Omental fat pad (tissue), 4 donors: Measurements from ENCODE around the gene DNHD1. TPM values are rescaled to one million over a fixed set of nuclear protein-coding genes. Genes with fewer than 3 reads are reported as not detected.

ENCODE experiments used
- ATAC-seq: fragments of 150-250 bp; one replicate; pipeline ENCODE4 v1.9.1; 2016; ENCODE audit warnings: mild to moderate bottlenecking, moderate library complexity; ENCODE audit not compliant: low FRiP score
- DNase-seq: peaks from one replicate; pipeline ENCODE4 v3.0.0-alpha.2; 2019; ENCODE audit warnings: low spot score
- total RNA-seq, 4 donors: library from RNA; depleted of rRNA; stranded (reverse); fragments of >200 nt; gene quantifications; one replicate each; pipeline ENCODE4 v1.1.0, GENCODE V29; 2016
- TF ChIP-seq, protein P1 (sequence below), 3 donors: fragments of 450-650 bp; IDR thresholded peaks; one replicate each; pipeline ENCODE4 v1.5.1; 2016 to 2017; ENCODE audit warnings: antibody characterized with exemption in 3 of 3, mild to moderate bottlenecking in 3 of 3, moderate library complexity in 2 of 3

Gene DNHD1
- total RNA-seq, 4 donors from 2014 or later: 11.7 to 20.5 (median 16.6) TPM

DNA sequence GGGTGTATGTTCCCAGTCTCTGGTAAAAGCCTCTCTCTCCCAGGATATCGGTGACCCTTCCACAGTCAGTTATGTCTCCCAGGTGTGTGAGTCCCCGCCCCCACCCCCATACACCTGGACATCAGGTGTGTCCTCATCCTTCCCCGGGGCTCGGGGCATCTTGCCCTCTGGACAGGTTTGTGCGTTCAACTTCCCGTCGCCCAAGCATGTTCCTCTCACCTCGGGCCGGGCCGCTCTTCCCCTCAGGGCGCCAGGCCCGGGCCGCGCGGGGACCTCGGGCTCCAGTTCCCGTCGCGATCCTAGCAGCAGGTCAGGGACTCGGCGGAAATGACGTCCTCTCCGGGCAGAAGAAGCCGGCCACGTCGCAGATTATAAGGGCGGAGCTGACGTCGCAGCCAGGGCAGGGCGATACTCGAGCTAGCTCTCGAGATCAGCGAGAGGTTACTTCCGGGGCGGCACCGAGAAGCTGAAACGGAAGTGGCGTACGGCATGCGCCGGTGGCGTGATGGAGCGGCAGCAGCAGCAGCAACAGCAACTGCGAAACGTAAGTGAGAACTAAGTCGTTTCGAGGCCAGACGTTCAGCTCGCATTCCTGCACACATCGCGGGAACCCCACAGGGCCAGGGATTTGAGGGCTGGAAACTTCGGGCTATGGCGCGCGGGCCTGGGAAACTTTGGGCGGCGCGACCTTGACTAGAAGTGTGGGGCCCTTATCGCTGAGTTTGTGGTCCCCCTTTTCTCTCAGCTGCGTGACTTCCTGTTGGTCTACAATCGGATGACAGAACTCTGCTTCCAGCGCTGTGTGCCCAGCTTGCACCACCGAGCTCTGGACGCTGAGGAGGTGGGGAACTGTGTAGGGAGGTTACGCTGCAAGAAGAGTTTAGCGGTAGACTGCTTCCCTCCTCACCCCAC lies 15.8 kb upstream of the DNHD1 start, which contains the start of the genes ARFIP2 and TIMM10B:
ARFIP2 (minus strand) TSS at position 320 of the 912 bp plus-strand sequence. CDS start 910 bp downstream, outside the sequence.
TIMM10B (plus strand) TSS at position 490 of the 912 bp plus-strand sequence; CDS start at position 506, 16 bp downstream.
- ATAC-seq (peak; percentile 99), DNase-seq (peak; percentile 93)
- TF ChIP-seq, protein P1, sequence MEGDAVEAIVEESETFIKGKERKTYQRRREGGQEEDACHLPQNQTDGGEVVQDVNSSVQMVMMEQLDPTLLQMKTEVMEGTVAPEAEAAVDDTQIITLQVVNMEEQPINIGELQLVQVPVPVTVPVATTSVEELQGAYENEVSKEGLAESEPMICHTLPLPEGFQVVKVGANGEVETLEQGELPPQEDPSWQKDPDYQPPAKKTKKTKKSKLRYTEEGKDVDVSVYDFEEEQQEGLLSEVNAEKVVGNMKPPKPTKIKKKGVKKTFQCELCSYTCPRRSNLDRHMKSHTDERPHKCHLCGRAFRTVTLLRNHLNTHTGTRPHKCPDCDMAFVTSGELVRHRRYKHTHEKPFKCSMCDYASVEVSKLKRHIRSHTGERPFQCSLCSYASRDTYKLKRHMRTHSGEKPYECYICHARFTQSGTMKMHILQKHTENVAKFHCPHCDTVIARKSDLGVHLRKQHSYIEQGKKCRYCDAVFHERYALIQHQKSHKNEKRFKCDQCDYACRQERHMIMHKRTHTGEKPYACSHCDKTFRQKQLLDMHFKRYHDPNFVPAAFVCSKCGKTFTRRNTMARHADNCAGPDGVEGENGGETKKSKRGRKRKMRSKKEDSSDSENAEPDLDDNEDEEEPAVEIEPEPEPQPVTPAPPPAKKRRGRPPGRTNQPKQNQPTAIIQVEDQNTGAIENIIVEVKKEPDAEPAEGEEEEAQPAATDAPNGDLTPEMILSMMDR (IDR thresholded peaks at IDR 0.05): no peak

DNA sequence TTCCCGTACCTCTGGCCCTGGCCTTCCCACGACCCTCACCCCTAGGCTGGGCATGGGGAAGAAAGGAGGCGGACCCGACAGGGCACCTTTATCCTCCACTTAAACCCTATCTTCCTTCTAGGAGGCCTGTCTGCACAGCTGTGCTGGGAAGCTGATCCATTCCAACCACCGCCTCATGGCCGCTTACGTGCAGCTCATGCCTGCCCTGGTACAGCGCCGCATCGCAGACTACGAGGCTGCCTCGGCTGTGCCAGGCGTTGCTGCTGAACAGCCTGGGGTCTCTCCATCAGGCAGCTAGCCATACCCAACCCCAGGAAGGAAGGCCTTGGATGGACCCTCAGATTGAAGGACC lies 15.2 kb upstream of the DNHD1 start:
- DNase-seq (no peak), ATAC-seq (no peak)
- TF ChIP-seq, protein P1 (IDR thresholded peaks at IDR 0.05): no peak

DNA sequence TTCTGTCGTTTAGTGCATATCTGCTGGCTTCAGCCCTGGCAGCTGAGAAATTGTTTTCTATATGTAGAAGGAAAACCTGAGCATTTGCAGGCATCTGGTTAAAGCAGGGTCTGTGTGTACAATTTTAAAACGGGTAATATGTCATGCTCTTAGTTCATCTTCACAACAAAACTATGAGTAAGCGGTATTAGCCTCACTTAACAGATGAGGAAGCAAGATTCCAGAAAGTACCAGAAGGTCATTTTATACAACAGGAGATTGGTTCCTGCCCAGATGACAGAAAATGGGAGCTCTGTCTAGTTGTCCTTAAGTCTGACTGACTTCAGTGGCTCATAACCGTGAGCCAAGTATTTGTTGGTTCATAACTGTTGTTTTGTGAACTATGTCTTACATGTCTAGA lies 14.6 kb upstream of the DNHD1 start:
- ATAC-seq (no peak), DNase-seq (no peak)
- TF ChIP-seq, protein P1 (IDR thresholded peaks at IDR 0.05): no peak

DNA sequence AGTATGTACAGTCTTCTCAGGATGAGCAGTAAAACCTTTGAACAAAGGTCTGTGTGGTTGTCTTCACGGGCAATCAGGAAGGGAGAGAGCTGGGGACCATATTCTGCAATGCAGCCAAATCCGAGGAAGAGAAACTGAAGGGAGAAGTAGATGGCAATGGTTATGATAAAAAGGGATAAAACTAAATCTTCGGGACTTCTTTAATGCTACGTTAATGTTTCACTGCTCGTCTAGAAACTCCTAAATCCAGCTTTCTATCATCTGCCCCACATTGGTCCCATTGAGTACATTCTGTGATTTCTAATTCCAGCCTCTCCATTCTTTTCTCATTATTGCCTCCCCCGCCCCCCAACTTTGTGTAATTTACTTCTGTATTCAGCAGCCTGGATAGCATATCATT lies 14.1 kb upstream of the DNHD1 start:
- DNase-seq (no peak), ATAC-seq (no peak)
- TF ChIP-seq, protein P1 (IDR thresholded peaks at IDR 0.05): no peak

DNA sequence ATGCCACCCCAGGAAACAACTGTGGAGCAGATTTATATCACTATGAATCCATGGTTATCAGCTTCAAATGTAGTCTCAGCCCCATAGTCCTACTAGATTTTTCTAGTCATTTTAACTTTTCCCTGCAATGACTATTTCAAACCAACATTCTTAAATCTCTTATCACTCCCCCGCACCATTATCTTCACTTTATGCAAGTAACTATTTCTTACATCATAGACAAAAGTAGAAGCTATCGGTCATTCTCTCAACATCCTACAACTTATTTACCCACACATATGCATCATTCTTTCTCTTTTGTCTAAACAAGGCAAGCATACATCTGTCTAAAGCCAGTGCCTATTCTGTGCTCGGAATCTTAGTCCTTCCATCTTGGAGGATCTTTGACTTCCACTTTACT lies 11.4 kb upstream of the DNHD1 start:
- ATAC-seq: no peak
- no peak for DNase-seq
- TF ChIP-seq, protein P1 (IDR thresholded peaks at IDR 0.05): no peak

DNA sequence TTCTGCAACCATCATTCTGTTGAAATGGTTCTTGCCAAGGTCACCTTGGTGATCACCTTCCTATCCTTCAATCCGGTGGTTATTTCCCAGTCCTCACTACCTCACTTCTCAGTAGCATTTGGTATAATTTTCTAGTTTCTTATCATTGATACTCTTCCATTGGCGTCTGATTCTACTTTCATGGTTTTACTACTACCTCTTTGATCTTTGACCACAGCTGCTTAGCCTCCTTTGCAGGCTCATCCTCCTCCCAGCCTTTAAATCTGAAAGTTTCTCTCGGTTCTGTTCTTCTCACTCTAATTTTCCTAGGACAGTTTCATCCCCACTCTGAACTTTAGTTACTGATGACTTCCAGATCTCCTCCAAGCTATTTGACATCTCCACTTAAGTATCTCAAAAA lies 10.8 kb upstream of the DNHD1 start:
- DNase-seq (no peak), ATAC-seq (no peak)
- TF ChIP-seq, protein P1 (IDR thresholded peaks at IDR 0.05): no peak

DNA sequence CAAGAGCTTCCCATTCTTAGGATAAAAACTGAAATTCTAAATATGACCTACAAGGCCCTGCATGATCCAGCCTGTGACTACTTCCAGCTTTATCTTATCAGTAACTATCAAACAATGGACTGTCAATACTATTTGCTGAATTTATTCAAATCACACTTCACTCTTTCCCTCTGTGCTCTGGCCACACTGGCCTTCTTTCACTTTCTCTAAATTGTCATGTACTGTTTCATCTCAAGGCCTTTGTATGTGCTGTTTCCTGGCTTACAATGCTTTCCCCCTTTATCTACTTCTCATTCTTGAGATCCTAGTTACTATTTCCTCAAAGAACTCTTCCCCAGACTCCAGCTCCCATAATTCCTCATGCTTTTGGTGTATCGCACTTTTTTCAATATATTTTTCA lies 10.1 kb upstream of the DNHD1 start:
- no peak for DNase-seq
- no peak for ATAC-seq
- TF ChIP-seq, protein P1 (IDR thresholded peaks at IDR 0.05): no peak
